ENCODE measurements around the gene SRRM5. TPM values are rescaled to one million over a fixed set of nuclear protein-coding genes. Genes with fewer than 3 reads are reported as not detected.

SRRM5 gene
- total and polyA plus RNA-seq, 7 donors: 0.27 to 1.1 (median 0.51) TPM; not detected in 3

DNA sequence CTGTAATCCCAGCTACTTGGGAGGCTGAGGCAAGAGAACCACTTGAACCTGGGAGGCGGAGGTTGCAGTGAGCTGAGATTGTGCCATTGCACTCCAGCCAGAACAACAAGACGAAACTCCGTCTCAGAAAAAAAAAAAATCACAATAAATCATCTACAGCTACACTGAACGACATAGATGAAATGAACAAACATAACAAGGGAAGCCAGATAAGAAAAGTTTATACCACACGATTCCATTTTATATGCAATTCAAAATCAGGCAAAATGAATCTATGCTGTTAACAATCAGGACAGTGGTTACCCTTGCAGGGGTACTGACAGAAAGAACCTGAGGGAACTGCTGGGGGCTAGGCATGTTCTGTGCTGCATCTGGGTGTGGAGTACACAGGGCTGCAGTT, 42.2 kb upstream of the SRRM5 start:
- intact Hi-C loops (cut with DNase I): loop anchor here (5.0 kb wide), 1 partner anchor 32 kb away; no protein-coding TSS in a partner anchor
- peaks cover 0 to 22% (median 12%) of the 10 kb centered on the region in 4 donors for H3K4me1 ChIP-seq
- no peaks in the 10 kb centered on the region for H3K9me3 ChIP-seq
- TF ChIP-seq POLR2AphosphoS5 (IDR thresholded peaks at IDR 0.05): no peak
- TF ChIP-seq, protein P1, sequence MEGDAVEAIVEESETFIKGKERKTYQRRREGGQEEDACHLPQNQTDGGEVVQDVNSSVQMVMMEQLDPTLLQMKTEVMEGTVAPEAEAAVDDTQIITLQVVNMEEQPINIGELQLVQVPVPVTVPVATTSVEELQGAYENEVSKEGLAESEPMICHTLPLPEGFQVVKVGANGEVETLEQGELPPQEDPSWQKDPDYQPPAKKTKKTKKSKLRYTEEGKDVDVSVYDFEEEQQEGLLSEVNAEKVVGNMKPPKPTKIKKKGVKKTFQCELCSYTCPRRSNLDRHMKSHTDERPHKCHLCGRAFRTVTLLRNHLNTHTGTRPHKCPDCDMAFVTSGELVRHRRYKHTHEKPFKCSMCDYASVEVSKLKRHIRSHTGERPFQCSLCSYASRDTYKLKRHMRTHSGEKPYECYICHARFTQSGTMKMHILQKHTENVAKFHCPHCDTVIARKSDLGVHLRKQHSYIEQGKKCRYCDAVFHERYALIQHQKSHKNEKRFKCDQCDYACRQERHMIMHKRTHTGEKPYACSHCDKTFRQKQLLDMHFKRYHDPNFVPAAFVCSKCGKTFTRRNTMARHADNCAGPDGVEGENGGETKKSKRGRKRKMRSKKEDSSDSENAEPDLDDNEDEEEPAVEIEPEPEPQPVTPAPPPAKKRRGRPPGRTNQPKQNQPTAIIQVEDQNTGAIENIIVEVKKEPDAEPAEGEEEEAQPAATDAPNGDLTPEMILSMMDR (IDR thresholded peaks at IDR 0.05): no peak
- TF ChIP-seq EP300 (IDR thresholded peaks at IDR 0.05): no peak
- no peak for TF ChIP-seq POLR2A (IDR thresholded peaks at IDR 0.05)
- no peak overlapping the region for H3K27ac ChIP-seq
- H3K4me3 ChIP-seq: no peak overlapping the region
- WGBS, 2 donors: 68 to 82% methylated on average over 5 of the region's 5 CpGs
- peaks cover 0 to 9% (median 0%) of the 10 kb centered on the region in 4 donors for H3K36me3 ChIP-seq
- DNase-seq: no peak
- no peaks in the 10 kb centered on the region for H3K27me3 ChIP-seq

DNA sequence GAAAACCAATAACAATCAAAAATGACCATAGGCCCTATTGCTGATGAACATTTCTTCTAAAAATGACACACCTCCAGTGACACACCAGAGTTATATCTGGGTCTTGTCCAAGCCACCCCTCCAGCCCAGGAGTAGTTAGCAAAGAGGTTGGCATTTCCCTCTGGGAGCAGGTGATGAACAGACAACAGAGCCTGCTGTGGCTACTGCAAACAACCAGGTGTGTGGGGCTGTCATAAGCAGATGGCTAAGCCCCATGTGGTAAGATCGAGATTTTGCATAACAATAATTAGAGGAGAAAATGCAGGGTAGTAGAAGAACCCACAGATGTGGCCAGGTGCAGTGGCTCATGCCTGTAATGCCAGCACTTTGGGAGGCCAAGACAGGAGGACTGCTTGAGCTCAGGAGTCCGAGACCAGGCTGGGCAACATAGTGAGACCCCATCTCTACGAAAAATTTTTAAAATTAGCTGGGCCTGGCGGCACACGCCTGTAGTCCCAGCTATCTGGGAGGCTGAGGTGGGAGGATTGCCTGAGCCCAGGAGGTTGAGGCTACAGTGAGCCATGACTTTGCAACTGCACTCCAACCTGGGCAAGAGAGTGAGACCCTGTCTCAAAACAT, 41.6 kb upstream of the SRRM5 start:
- no peak for DNase-seq
- no peak for TF ChIP-seq POLR2AphosphoS5 (IDR thresholded peaks at IDR 0.05)
- TF ChIP-seq POLR2A (IDR thresholded peaks at IDR 0.05): no peak
- no peak for TF ChIP-seq EP300 (IDR thresholded peaks at IDR 0.05)
- TF ChIP-seq, protein P1 (IDR thresholded peaks at IDR 0.05): no peak
- Histone ChIP-seq H3K27me3 (no peaks in the 10 kb centered on the region), H3K4me1 (peaks cover 0 to 19% (median 14%) of the 10 kb centered on the region in 4 donors), H3K9me3 (no peaks in the 10 kb centered on the region), H3K27ac (no peak overlapping the region), H3K4me3 (no peak overlapping the region), H3K36me3 (peaks cover 0 to 9% (median 0%) of the 10 kb centered on the region in 4 donors)
- WGBS, 2 donors: 84 to 87% methylated on average over 5 of the region's 5 CpGs
- intact Hi-C loops (cut with DNase I): loop anchor here (5.0 kb wide), 1 partner anchor 33 kb away; no protein-coding TSS in a partner anchor

DNA sequence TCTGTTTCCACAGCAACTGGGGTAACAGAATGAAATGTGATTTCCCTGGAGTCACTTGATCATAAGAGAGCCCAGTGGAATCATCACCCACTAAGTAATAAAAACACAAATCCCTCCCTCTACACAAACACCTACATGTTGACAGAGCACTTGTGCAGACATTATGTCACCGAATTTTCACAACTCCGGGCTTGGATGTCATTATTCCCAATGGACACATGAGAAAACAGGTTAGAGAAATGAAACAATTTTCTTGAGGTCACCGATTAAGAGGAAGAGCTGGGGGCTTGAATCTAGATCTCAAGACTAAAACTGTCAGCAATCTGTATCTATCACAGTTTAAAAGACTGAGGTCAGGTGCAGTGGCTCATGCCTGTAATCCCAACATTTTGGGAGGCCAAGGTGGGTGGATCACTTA, 39.7 kb upstream of the SRRM5 start:
- 20 to 73% methylated on average over 3 of the region's 3 CpGs for WGBS, 2 donors
- Histone ChIP-seq H3K9me3 (no peaks in the 10 kb centered on the region), H3K4me1 (peaks cover 0 to 17% (median 14%) of the 10 kb centered on the region in 4 donors), H3K4me3 (no peak overlapping the region), H3K36me3 (peaks cover 0 to 9% (median 0%) of the 10 kb centered on the region in 4 donors), H3K27ac (no peak overlapping the region), H3K27me3 (no peaks in the 10 kb centered on the region)
- intact Hi-C loops (cut with DNase I): loop anchor here (5.0 kb wide), 1 partner anchor 35 kb away; no protein-coding TSS in a partner anchor
- TF ChIP-seq EP300 (IDR thresholded peaks at IDR 0.05) (no peak), POLR2AphosphoS5 (IDR thresholded peaks at IDR 0.05) (no peak), POLR2A (IDR thresholded peaks at IDR 0.05) (no peak)
- TF ChIP-seq, protein P1 (IDR thresholded peaks at IDR 0.05): no peak
- DNase-seq: no peak

DNA sequence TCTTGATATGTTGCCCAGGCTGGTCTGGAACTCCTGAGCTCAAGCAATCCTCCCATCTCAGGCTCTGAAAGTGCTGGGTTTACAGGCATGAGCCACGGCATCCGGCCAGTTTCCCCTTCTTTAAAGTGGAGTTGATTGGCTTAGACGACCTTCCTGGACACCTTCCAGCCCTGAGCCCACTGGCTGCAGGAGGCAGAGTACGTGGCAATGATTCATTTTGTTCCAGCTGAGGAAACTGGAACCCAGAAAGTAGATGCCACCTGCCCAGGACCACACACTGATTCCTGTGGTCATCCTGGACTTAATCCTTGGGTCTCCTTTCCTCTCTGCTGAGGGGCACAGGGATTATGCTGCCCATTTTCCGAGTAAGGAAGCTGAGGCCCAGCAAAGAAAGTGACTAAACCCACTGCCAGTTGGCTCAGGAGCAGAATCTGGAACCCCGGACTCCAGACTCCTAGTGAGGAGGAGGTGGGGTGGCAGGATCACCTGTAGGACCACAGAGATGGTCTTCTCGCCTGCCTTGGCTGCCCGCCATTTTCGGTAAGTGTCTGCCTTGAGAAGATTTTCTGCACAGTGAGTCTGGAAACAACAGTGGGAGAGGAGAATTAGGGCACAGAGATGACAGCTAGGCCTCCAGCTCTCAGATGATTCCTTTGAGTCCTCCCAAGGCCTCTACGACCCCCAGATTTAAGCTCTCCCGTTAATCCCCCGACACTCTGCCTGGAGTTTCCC, 37.3 kb upstream of the SRRM5 start:
- no peaks in the 10 kb centered on the region for H3K9me3 ChIP-seq
- intact Hi-C loops (cut with DNase I): loop anchor here (1.0 to 5.0 kb wide), 2 partner anchors 22 to 37 kb away; partner anchors contain the start of genes IRGQ and ZNF576

More for the DNA sequence above, 37.3 kb upstream of the SRRM5 start:
- no peaks in the 10 kb centered on the region for H3K27me3 ChIP-seq
- H3K27ac ChIP-seq: peak overlapping the region; percentile 86 to 88 (median 86)
- no peak for DNase-seq
- 29 to 39% methylated on average over 12 of the region's 12 CpGs for WGBS, 2 donors
- H3K36me3 ChIP-seq: peaks cover 0 to 9% (median 0%) of the 10 kb centered on the region in 4 donors
- TF ChIP-seq, protein P1 (IDR thresholded peaks at IDR 0.05): no peak
- TF ChIP-seq POLR2AphosphoS5 (IDR thresholded peaks at IDR 0.05): no peak
- TF ChIP-seq POLR2A (IDR thresholded peaks at IDR 0.05): no peak
- peaks cover 0 to 17% (median 14%) of the 10 kb centered on the region in 4 donors for H3K4me1 ChIP-seq
- H3K4me3 ChIP-seq: peak overlapping the region; percentile 58 to 79 (median 76)
